B cell (primary cell): Measurements from ENCODE around the gene EPOP.

Source experiments
- CTCF ChIP-seq: fragments of 200-600 bp; IDR thresholded peaks from one replicate; pipeline ENCODE4 v1.8.0; 2022; ENCODE audit warnings: antibody characterized with exemption, mild to moderate bottlenecking
- EZH2 ChIP-seq: IDR thresholded peaks from 2 replicates; pipeline ENCODE4 v1.6.1; 2012; ENCODE audit warnings: borderline replicate concordance, low read depth, mild to moderate bottlenecking, moderate library complexity, low read length; ENCODE audit not compliant: insufficient read depth, poor library complexity, severe bottlenecking

- TF ChIP-seq CTCF (no peak), EZH2 (no peak)
Observed at GRCh38 chr17:38706505-38707216, 31.9 kb upstream of the EPOP start.
